Measurements from ENCODE around the gene ELOA2. TPM values are rescaled to one million over a fixed set of nuclear protein-coding genes. Genes with fewer than 3 reads are reported as not detected.

Gene ELOA2
- total RNA-seq, 1 experiment from 2014 or later, result not detected

GRCh38 chr18:47080872-47081271 is 45.5 kb upstream of the ELOA2 start:
- DNase-seq (ENCODE audit: low read depth, low spot score) (no peak), ATAC-seq (no peak)
- Histone ChIP-seq H4K20me1 (ENCODE audit: insufficient read depth) (no peaks in the 10 kb centered on the region), H3K4me1 (ENCODE audit: control insufficient read depth in 1 of 2, insufficient read depth in 2 of 2, low read length in 2 of 2) (peaks cover under 1 to 1% of the 10 kb centered on the region in 2 experiments; a peak in 3 of 4 replicates), H3K9me2 (ENCODE audit: insufficient read depth) (no peaks in the 10 kb centered on the region), H3K36me3 (ENCODE audit: control insufficient read depth in 1 of 2, insufficient read depth in 2 of 2, low read length in 2 of 2) (no peaks in the 10 kb centered on the region), H3K79me2 (ENCODE audit: insufficient read depth, low read length) (no peaks in the 10 kb centered on the region), H3K9ac (ENCODE audit: low read length) (no peak overlapping the region), H3K27me3 (ENCODE audit: insufficient read depth, low read length) (no peaks in the 10 kb centered on the region), H3K4me3 (replicated peaks in 1 of 2; ENCODE audit: low read depth in 1 of 2, low read length in 2 of 2) (no peak overlapping the region), H3K4me2 (ENCODE audit: low read length) (no peak overlapping the region), H3K27ac (ENCODE audit: low read depth, low read length) (no peak overlapping the region), H3K9me3 (ENCODE audit: control insufficient read depth in 1 of 2, insufficient read depth in 1 of 2, low read depth in 1 of 2, low read length in 2 of 2) (no peaks in the 10 kb centered on the region), H2AFZ (ENCODE audit: low read depth, low read length, poor library complexity, severe bottlenecking) (no peak overlapping the region)
- ChIA-PET POLR2A (no interaction called here), CTCF (no interaction called here), RAD21 (ENCODE audit: low non-redundant PET in 1 of 2, low total read pairs in 2 of 2, uncharacterized antibody in 2 of 2, unreplicated experiment in 2 of 2) (no interaction called here)
- intact Hi-C loops (cut with micrococcal nuclease), result no loop called here
- no TSS peak for BruUV-seq (replicated peaks)
- TF ChIP-seq EZH2 (IDR thresholded peaks at IDR 0.05) (no peak), EZH2phosphoT487 (IDR thresholded peaks at IDR 0.05; ENCODE audit: borderline replicate concordance) (no peak), EGR1 (IDR thresholded peaks at IDR 0.05; ENCODE audit: low read depth) (no peak), CBX3 (IDR thresholded peaks at IDR 0.05; ENCODE audit: low read depth) (no peak), RAD21 (IDR thresholded peaks at IDR 0.05; ENCODE audit: low read depth) (no peak)
- TF ChIP-seq, protein P1, sequence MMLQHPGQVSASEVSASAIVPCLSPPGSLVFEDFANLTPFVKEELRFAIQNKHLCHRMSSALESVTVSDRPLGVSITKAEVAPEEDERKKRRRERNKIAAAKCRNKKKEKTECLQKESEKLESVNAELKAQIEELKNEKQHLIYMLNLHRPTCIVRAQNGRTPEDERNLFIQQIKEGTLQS (IDR thresholded peaks at IDR 0.05), result no peak

DNA sequence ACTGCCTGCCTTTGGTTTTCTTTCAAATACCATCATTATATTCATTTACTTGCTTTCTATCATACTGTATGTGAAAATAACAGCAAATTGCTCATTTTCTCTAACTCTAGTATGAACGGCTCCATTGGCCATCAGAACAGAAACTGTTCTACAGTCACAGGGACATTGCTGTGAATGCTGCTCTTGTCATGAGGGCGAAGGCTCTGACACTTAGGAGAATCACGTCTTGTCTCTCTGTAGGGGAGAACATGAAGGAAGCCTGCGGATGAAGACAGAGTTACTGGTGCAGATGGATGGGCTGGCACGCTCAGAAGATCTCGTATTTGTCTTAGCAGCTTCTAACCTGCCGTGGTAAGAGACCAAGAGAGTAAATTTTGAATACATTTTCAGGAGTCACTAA is 41.7 kb upstream of the ELOA2 start:
- H2AFZ ChIP-seq (ENCODE audit: low read depth, low read length, poor library complexity, severe bottlenecking), result no peak overlapping the region
- no peaks in the 10 kb centered on the region for H3K36me3 ChIP-seq (ENCODE audit: control insufficient read depth in 1 of 2, insufficient read depth in 2 of 2, low read length in 2 of 2)
- H3K79me2 ChIP-seq (ENCODE audit: insufficient read depth, low read length), result no peaks in the 10 kb centered on the region
- H3K27me3 ChIP-seq (ENCODE audit: insufficient read depth, low read length), result no peaks in the 10 kb centered on the region
- H3K9me3 ChIP-seq (ENCODE audit: control insufficient read depth in 1 of 2, insufficient read depth in 1 of 2, low read depth in 1 of 2, low read length in 2 of 2), result no peaks in the 10 kb centered on the region
- RAD21 ChIA-PET (ENCODE audit: low non-redundant PET in 1 of 2, low total read pairs in 2 of 2, uncharacterized antibody in 2 of 2, unreplicated experiment in 2 of 2), result no interaction called here
- H3K9me2 ChIP-seq (ENCODE audit: insufficient read depth), result no peaks in the 10 kb centered on the region
- no peak for DNase-seq (ENCODE audit: low read depth, low spot score)
- no peak overlapping the region for H3K9ac ChIP-seq (ENCODE audit: low read length)
- H3K4me3 ChIP-seq (replicated peaks in 1 of 2; ENCODE audit: low read depth in 1 of 2, low read length in 2 of 2), result no peak overlapping the region
- no peak overlapping the region for H3K4me2 ChIP-seq (ENCODE audit: low read length)
- peaks cover 14 to 15% of the 10 kb centered on the region in 2 experiments for H3K4me1 ChIP-seq (ENCODE audit: control insufficient read depth in 1 of 2, insufficient read depth in 2 of 2, low read length in 2 of 2)
- H3K27ac ChIP-seq (ENCODE audit: low read depth, low read length), result no peak overlapping the region
- no peaks in the 10 kb centered on the region for H4K20me1 ChIP-seq (ENCODE audit: insufficient read depth)
- intact Hi-C loops (cut with micrococcal nuclease), result no loop called here
- no peak for ATAC-seq
- CTCF ChIA-PET, result no interaction called here
- POLR2A ChIA-PET, result no interaction called here
- BruUV-seq (replicated peaks), result no TSS peak
- TF ChIP-seq, protein P2, sequence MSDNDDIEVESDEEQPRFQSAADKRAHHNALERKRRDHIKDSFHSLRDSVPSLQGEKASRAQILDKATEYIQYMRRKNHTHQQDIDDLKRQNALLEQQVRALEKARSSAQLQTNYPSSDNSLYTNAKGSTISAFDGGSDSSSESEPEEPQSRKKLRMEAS (IDR thresholded peaks at IDR 0.05), result no peak
- no peak for TF ChIP-seq FOSL1 (IDR thresholded peaks at IDR 0.05; ENCODE audit: low read depth)
- TF ChIP-seq EZH2phosphoT487 (IDR thresholded peaks at IDR 0.05; ENCODE audit: borderline replicate concordance), result no peak
- TF ChIP-seq POLR2AphosphoS5 (IDR thresholded peaks at IDR 0.05; ENCODE audit: low read depth, low read length), result no peak
- no peak for TF ChIP-seq RAD21 (IDR thresholded peaks at IDR 0.05; ENCODE audit: low read depth)
- no peak for TF ChIP-seq EZH2 (IDR thresholded peaks at IDR 0.05)
- TF ChIP-seq, protein P1 (IDR thresholded peaks at IDR 0.05), result no peak
- TF ChIP-seq ELF1 (IDR thresholded peaks at IDR 0.05; ENCODE audit: borderline replicate concordance, low read depth), result no peak
- TF ChIP-seq SRF (IDR thresholded peaks at IDR 0.05; ENCODE audit: low read depth), result no peak
- TF ChIP-seq CEBPB (IDR thresholded peaks at IDR 0.05; ENCODE audit: low read depth), result no peak
- no peak for TF ChIP-seq SIN3A (IDR thresholded peaks at IDR 0.05; ENCODE audit: low read depth)
- no peak for TF ChIP-seq ZFX (IDR thresholded peaks at IDR 0.05)
- no peak for TF ChIP-seq CTCF (IDR thresholded peaks at IDR 0.05 in 2 of 3, conservative IDR thresholded peaks at IDR 0.05 in 1 of 3; ENCODE audit: borderline replicate concordance in 1 of 3, insufficient read depth in 1 of 3, low read depth in 2 of 3, low read length in 2 of 3)
- TF ChIP-seq JUND (IDR thresholded peaks at IDR 0.05), result no peak
- no peak for TF ChIP-seq CBX3 (IDR thresholded peaks at IDR 0.05; ENCODE audit: low read depth)
- TF ChIP-seq YY1 (IDR thresholded peaks at IDR 0.05; ENCODE audit: extremely low read depth, insufficient replicate concordance, low read depth, low read length), result no peak
- TF ChIP-seq EGR1 (IDR thresholded peaks at IDR 0.05; ENCODE audit: low read depth), result no peak
- no peak for TF ChIP-seq SP1 (IDR thresholded peaks at IDR 0.05; ENCODE audit: low read depth)
